Keratinocyte (primary cell): Measurements from ENCODE around the gene GAREM1.

Experiments
- CTCF ChIP-seq, 3 experiments: IDR thresholded peaks in 1 of 3; conservative IDR thresholded peaks in 1 of 3; optimal IDR thresholded peaks in 1 of 3; 2 replicates in 2 of 3; 3 replicates in 1 of 3; pipeline versions ENCODE3 to v1.5.1; 2011; ENCODE audit warnings: low read length in 3 of 3, mild to moderate bottlenecking in 3 of 3, moderate library complexity in 2 of 3, control low read depth in 1 of 3, inconsistent platforms in 1 of 3; ENCODE audit not compliant: insufficient read depth in 2 of 3; ENCODE audit errors: extremely low read depth in 1 of 3
- EZH2 ChIP-seq: IDR thresholded peaks from one replicate; pipeline ENCODE4 v1.6.1; 2012; ENCODE audit warnings: inconsistent platforms, mild to moderate bottlenecking, low read length, moderate library complexity

- TF ChIP-seq CTCF (optimal IDR thresholded peaks at IDR 0.05 in 1 of 3, IDR thresholded peaks at IDR 0.05 in 1 of 3, conservative IDR thresholded peaks at IDR 0.05 in 1 of 3; ENCODE audit: extremely low read depth in 1 of 3, insufficient read depth in 2 of 3, low read length in 3 of 3), result no peak
- no peak for TF ChIP-seq EZH2
Measured at GRCh38 chr18:32391126-32391525, 79.6 kb downstream of the GAREM1 start.
